ENCODE measurements around the gene PRUNE2.

The PRUNE2 gene

DNA sequence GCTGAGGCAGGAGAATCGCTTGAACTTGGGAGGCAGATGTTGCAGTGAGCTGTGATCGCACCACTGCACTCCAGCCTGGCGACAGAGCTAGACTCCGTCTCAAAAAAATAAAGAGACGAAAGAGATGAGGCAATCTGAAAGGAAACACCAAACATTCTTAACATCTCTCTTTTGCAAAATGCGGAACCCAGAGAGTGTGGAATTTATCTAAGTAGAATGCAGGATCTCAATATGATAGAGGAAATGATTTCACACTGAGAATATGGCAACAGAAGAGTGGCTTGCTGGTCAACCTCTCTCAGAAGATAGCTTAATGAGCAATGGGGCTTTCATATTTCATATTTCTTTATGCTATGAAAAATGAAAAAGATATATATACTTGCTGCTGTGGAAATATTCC is 175.1 kb downstream of the PRUNE2 start:
- no peak for DNase-seq

DNA sequence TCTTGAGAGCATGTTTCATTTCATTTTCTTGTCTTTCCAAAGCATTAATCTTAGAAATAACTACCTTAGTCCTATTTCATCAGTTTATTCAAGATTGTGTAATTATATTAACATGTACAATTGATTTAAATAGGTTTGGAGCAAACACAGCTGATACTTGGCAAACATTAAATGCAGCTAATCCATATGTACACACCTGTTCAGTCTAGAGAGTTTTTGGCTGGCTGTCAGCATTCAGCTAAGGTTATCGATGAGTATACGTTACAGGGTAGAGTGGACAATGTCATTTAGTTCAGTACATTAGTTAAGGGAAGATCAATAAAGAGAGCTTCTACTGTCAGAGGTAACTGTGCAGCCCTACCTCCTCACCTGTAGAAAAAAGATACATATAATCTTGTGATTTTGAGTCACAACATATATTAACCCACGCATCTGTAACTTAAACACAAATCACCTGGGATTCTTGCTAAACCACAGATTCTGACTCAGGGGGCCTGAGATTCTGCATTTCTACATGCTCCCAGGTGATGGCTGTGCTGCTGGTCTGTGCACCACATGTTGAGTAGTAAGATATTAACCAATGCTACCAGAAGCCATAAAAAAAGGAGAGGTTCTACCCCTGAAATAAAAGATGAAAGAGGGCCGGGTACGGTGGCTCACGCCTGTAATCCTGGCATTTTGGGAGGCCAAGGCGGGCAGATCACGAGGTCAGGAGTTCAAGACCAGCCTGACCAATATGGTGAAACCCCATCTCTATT is 175.8 kb downstream of the PRUNE2 start:
- no peak for DNase-seq

DNA sequence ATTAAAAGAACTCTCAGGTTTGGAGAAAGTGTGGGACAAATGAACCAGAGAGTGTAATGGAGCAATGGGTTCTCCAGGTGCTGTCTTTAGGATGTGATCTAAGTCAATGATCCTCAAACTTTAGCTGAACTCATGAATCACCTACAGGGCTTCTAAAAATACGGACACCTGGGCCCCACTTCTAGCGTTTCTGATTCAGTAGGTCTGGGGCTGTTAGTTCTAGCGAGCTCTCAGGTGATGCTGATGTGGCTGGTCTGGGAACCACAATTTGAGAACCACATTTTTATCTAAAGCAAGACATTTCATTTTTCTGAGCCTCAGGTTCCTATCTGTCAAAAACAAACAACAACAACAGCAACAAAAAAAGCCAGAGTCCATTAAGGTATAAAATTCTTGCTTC is 176.8 kb downstream of the PRUNE2 start:
- DNase-seq, result no peak

DNA sequence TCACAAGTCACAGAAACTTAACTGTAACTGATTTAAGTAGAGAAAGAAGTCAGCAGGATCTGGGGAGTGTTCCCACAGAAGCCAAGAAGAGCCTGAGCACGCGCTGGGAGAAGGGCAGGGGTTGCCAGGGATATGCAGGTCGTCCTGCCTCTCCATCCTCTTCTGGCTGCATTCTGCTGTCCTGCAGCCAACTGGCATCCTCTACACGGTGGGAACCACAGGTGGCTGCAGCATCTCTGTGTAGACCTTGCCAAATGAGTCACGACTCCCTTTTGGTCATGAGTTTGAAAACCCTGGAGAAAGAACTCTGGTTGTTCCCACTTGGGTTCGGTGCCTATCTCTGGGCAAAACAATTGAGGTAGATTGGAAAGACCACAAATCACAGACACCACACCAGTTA is 180.0 kb downstream of the PRUNE2 start:
- no peak for DNase-seq

DNA sequence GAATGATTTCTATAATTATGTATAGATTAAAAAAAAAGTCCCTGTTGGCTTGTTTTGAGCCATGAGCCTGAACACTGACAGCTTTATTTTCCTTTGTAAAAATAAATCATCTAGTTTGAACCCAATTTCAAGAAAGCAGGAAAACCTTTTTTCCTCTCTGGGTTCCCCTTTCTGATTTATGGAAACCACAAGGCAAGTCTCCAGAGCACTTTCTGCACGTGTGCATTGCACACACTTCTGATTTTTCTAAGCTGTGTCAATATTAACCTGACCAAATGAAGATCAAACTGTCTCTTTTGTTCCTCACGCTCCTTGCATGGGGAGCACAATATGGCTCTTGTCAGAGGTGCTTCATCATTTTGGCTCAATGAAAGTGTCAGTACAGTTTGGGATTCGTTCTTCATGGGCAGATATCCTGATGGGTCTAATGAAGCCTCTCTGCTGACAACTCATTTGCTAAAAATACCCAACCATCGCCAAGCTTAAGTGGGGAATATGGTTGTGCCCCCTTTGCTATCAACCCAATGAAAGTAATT is 180.8 kb downstream of the PRUNE2 start:
- no peak for DNase-seq

DNA sequence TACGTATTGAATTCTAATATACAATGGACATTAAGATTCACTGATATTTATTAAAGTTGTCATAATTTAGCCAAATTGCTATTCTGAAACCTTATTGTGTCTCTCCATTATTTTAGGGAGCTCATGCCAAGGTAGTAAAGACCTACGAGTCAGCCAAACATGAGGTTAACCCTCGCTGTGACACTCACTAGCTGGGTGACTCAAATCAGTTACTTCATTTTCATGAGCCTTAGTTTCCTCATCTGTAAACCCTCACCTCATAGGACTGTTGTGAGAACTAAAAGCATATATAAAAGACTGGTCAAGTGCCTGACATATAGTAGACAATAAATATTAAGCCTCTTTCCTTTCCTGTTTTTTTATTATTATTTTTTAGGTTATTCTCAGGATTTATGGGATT is 185.7 kb downstream of the PRUNE2 start:
- DNase-seq, result no peak

DNA sequence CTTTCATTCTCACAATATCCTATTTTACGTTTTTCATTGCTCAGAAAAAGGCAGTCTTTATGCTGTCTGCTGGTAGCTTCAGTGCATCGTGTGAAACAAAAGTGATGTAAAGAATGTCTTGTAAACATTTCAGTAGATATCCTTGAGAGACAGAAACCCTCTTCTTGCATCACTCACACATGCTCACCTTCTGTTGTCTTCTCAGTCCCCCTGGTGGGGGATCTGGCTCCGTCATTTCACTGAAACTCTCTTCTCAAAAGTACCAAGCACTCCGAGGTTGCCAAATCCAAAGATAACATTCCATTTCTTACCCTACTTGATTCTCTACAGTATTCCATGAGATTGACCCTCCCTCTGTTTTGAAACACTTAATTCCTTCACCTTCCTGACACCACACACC is 187.7 kb downstream of the PRUNE2 start:
- DNase-seq, result no peak

DNA sequence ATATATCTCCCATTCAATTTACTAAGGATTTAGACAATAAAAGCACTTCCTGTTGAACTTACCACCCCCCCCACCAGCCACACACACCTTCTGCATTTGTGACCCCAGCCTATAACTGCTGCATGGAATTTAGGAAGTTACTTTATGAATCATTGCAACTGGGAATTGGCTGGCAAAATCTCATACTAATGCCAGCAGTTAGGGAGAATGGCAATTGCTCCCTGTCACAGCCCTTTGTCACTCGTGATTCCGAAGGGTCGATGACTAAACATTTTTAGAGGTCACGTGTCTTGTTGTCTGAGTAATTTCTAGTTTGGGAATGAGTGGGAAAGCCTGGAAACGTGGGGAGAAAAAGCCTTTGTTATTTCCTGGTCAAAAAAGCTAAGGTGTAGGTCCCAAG is 188.3 kb downstream of the PRUNE2 start:
- no peak for DNase-seq

DNA sequence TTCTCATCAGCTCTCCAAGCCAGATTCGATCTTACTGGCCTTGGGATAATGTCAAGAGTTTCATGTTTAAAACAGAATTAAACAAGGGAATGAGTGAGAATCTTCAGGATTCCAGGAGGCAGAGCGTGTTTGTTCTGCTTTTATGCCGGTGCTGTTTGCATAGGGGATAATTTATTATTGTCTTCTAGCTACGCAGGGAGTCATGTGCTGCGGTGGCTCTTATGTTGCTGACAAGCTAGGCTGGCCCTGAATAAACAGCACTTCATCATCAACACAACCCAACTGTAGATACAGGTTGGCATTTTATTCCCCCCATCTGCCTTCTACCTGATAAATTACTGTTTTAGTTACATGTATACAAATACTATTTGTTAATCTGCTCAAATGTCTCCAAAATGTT is 188.7 kb downstream of the PRUNE2 start:
- no peak for DNase-seq

DNA sequence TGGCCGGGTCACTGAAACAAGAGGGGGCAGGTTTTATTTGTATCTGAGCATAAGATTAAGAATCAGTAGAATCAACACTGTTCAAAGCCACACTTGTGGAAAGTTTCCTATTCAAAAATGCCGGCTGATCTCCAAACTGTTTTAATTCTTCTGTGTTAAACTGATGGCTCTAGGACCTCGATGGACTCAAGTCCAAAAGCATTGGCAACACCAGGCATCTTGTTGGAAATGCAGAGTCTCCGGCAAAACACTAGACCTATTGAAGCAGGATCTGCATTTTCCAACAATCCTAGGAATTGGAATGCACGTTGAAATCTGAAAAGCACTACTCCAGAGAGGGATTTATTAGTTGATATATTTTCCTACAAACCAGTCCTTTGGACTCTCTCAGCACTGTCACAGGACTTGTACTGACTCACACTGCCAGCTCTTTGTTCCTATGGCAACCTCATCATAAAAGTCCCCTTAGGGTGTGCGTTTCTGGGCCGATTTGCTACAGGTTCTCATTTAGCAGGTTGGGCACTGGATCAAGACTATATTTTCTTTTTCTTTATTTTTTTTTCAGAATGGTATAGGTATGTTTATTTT is 189.7 kb downstream of the PRUNE2 start:
- DNase-seq, result no peak

DNA sequence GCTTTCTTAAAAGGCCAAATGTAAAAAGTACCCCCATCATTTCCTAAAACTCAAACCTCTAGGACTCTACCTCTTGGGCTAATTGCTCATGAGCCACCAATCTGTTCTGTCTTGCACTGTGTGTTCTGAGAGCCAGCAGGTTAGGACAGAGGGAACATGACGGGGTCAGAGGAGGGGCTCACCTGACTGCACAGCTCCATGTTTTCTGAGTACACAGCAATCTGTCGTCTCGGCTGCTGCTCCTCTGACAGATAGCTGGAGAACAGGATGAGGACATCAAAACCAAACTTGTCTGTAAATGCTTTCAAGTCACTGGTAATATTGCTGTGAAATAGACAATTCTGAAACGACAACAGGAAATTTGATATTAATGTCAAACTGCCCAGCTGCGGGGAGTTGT is 192.5 kb downstream of the PRUNE2 start:
- no peak for DNase-seq

DNA sequence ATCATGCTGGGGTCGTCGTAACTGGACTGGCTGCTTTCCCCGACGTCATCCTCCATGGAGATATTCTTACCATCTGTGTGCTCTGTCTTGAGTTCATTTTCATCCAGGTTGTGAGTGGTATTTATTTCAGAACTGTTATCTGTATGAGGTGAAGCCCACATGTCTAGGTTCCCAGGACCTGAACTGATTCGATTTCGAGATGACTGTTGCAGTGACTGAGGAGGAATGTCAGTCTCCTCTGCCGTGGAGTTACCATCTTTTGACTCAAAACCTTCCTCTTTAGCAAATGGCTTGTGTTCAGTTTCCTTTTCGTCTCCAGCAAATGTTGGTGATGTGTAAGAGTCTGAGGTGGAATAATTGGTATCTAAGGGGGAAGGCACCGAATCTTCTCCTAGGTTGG is 196.9 kb downstream of the PRUNE2 start:
- DNase-seq, result no peak

DNA sequence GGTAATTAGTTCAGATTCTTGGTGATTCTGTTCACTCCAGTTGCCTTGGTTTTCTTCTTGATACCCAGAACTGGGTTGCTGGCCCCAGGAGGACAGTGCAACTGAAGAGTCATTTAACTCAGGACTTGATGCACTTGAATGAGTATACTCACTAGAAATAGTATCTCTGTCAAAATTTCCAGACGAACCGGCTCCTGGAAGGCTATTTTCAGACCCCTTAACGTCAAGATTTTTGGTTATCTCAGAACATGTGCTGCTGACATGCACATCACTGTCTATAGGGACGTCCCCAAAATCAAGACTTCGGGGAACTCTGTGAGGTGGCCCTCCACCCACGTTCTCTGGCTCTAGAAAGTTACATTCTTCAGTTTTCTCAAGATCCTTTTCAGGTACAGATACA is 198.4 kb downstream of the PRUNE2 start:
- DNase-seq, result no peak

DNA sequence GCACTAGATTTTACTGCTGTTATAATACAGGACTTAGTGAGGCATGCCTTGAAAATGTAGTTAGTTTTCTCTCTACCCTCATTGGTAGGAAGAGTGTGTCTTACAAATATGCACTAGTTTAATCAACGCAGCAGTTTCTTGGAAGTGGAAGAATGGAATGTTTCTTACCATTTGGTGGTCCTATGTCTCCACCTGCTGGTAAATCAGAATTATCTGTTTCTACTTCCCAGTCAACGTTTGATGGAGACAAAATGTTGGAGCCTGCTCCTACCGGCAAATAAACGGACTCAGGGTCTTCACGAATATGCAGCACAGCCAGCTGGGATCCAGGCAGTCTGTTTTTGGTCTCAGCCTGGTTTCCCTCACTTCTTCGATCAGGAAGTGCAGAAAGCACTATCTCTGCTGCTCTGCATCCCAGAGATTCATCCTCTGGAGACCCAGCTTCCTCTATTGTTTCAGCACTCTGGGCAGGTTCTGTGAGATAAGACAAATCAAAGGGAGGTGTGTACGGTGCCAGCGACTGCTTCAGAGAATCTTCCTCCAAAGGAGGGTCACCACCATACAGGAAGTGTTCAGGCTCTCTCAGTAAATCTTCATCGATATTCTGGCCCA is 201.2 kb downstream of the PRUNE2 start:
- no peak for DNase-seq

DNA sequence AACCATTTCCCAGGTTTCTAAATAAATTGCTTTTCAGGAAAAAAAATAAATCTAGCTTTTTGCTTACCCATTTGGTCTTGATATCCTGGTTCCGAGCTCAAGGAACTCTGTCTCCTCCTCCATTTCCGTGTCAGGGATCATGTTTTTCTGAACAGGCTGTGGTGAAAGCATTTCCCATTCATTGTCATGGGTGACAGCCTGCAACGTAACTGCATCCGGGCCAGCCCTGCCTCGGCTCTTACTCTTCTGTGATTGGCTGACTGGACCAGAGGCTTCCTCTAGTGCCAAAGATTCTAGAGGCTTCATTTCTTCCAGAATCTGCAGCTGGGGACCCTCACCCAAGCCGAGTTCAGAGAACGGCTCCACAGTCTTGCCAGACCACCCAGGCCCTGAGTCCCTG is 202.6 kb downstream of the PRUNE2 start:
- no peak for DNase-seq

DNA sequence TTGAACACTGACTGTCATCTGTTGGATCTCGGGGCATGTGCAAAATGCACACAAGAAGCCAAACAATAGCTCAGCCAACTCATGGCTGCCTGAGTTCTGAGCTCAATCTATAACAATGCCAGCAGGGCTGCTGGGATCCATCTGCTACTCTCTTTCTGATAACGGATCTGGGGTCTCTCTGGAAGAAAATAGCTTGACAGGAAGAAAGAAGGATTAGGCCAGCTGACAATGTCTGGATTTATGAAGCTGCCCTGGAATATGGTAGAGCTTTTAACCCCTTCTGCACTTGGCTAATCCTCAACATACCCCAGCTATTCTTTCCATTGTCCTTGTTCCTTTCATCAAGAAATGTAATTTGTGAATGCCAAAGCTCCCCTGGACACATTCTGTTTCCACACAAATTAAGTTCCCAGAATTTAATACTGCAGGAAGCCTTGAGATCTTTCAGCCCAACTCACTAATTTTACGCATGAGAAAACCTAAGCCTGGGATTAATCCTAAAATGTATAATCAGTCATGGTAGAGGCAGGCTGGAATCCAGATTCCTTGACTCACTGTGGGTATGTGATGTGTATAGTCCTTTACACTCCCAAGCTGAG is 204.4 kb downstream of the PRUNE2 start:
- no peak for DNase-seq

DNA sequence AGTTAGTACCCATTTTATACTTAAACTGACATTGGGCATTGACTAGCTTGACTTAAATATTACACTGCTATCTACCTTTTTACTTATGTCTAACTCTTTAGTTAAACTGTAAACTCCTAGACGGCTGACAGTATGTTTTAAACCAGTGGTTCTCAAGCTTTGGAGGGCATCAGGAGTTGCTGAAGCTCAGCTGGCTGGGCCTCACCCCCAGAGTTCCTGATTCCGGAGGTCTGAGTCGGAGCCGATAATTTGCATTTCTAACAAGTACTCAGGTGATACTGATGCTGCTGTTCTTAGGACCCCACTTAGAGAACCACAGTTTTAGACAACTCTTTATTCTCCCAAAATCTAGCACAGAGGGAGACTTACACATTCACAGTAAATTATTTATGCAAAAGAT is 205.0 kb downstream of the PRUNE2 start:
- no peak for DNase-seq

DNA sequence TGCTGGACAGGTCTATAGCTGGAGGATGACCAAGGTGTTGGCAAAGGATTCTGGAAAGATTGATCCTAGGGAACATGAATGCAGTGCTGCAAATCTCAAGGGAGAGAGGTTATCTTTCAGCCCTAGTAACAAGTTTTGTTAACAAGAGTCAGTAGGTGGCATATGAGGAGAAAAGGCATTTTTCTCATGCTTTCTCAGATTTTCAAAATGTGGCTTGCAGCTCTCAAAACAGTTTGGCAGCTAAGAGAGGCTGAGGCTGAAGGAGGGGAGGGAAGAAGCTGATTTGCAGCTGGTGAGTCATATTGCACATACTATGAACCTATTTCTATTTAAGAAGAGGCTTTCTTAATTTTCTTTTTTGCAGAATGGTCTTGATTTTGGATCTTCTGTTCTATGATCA is 205.9 kb downstream of the PRUNE2 start:
- DNase-seq, result no peak

DNA sequence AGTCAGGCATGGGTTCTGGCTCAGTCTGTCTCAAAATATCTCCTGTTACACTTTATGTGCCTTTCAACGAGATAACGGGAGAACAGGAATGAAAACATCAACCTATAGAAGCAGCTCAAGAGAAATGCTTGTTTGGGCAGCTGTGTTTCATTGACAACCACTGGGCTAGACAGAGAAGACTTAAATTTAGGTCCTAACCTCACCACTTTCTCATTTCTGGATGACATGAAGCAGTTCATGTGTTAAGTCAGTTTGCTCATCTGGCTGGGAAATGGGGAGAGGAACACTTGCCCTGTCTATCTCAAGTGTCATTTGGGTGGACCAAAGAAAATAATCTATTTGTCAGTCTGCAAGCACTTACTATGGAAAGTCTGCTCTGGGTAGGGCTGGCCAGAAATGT is 208.4 kb downstream of the PRUNE2 start:
- no peak for DNase-seq

DNA sequence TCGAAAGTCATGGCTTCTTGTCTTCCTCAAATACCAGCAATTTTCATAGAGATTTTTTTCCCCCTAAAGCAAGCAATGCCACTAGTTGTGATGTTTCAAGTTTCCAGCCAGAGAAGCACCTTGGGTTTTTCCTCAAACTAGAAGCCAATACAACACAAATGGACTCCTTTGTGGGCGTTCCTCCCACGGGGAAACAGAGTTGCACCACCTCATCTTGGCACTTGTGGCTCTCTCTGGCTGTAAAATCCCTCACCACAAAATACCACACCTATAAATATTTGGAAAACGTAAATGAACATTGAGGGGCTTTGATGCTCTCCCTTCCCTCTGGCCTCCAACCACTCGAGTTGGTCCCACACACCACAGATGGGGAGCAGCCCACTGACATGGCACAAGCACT is 208.8 kb downstream of the PRUNE2 start:
- DNase-seq, result no peak

DNA sequence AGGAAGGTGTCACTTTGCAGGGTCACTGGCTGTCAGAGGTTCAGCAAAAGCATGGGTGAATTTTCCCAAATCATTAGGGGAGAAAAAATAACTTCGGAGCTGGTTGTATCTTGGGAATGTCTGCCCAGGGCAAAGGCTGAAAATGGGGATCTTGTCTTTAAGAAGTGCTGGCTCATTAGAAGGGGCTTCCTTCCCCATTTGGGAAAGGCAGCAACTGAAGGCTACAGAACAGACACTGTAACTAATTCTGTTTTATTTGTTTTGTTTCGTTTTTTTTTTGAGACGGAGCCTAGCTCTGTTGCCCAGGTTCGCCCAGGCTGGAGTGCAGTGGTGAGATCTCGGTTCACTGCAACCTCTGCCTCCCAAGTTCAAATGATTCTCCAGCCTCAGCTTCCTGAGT is 212.0 kb downstream of the PRUNE2 start:
- DNase-seq, result no peak

DNA sequence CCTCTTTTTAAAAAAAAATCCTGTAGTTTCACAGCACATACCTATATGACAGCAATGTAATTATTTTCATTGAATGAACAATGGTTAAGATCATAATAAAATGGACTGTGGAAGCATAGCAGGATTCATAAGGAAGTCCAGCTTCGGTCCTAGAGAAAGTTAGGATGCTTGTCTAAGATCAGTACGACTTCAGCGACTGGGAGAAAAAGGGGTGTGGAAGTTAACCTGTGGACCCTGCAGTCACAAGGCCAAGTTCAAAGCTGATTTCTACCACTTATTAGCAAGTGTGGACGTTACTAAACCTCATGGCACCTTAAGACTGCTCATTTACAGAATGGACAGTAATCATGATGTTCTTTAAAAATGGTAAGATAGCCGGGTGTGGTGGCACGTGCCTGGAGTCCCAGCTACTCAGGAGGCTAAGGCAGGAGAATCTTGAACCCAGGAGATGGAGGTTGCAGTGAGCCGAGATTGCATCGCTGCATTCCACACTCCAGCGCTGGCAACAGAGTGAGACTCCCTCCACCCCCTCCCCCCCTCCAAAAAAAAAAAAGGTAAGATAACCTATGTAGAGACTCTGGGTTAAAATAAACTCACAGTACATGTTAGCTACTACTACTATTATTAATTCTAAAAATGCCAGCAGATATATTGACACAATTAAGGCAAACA is 213.3 kb downstream of the PRUNE2 start:
- no peak for DNase-seq

Data from islet precursor cell (in vitro differentiated cells).